Measurements from ENCODE around the gene SPI1.

Gene SPI1

DNA sequence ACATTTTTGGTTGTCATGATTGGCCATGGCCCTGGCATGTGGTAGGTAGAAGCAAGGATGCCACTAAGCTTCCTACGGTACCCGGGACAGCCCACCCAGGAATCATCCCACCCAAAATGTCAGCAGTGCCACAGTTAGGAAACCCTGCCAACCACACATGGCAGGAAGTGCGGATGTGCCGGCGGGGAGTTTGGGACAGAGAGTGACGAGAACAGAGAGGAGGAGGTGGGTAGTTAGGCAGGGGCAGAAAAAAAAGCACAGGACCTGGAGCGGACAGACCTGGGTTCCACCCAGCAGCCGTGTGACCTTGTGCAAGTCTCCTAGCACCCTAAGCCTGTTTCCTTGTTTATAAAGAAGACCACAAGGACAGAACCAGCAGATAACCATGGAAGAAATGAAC, 3.3 kb downstream of the SPI1 start:
- CTCF ChIA-PET, result interaction anchor here (0.9 to 4.1 kb wide), 8 partner anchors 13 to 242 kb away, joined by 4 to 37 read pairs (median 20); no protein-coding TSS in a partner anchor
- Histone ChIP-seq H3K4me3 (ENCODE audit: low read depth, low read length) (no peak overlapping the region), H3K9me3 (ENCODE audit: control insufficient read depth, insufficient read depth, low read depth, low read length) (no peaks in the 10 kb centered on the region), H3K4me1 (ENCODE audit: control insufficient read depth, insufficient read depth, low read length) (no peaks in the 10 kb centered on the region), H3K27ac (ENCODE audit: extremely low read depth, low read depth, low read length) (no peak overlapping the region), H3K36me3 (ENCODE audit: control insufficient read depth in 2 of 2, insufficient read depth in 1 of 2, low read length in 2 of 2) (no peaks in the 10 kb centered on the region)
- POLR2A ChIA-PET, result interaction anchor here (1.0 kb wide), 1 partner anchor 32 kb away, joined by 3 read pairs; no protein-coding TSS in a partner anchor
- TF ChIP-seq ZFP69B (tag by site-specific recombination; IDR thresholded peaks at IDR 0.05) (no peak), PRDM10 (tag by site-specific recombination; IDR thresholded peaks at IDR 0.05) (no peak), REPIN1 (tag by site-specific recombination; IDR thresholded peaks at IDR 0.05; ENCODE audit: low read depth) (no peak), SCRT2 (tag by site-specific recombination; IDR thresholded peaks at IDR 0.05) (no peak), ZBTB11 (tag by site-specific recombination; conservative IDR thresholded peaks at IDR 0.05; ENCODE audit: low read depth) (no peak), ZNF274 (IDR thresholded peaks at IDR 0.05; ENCODE audit: low read length) (no peak), ZNF274 (tag by site-specific recombination; IDR thresholded peaks at IDR 0.05; ENCODE audit: borderline replicate concordance) (no peak), ZNF514 (tag by site-specific recombination; IDR thresholded peaks at IDR 0.05) (no peak), ZNF555 (tag by site-specific recombination; conservative IDR thresholded peaks at IDR 0.05) (no peak), ZNF324 (tag by site-specific recombination; IDR thresholded peaks at IDR 0.05) (no peak), ZNF112 (tag by site-specific recombination; IDR thresholded peaks at IDR 0.05) (no peak), ZSCAN16 (tag by site-specific recombination; IDR thresholded peaks at IDR 0.05) (no peak), ZBTB49 (tag by site-specific recombination; IDR thresholded peaks at IDR 0.05; ENCODE audit: low read depth) (no peak), ZNF776 (tag by site-specific recombination; IDR thresholded peaks at IDR 0.05; ENCODE audit: borderline replicate concordance) (no peak), IKZF3 (tag by site-specific recombination; IDR thresholded peaks at IDR 0.05) (no peak), ZNF626 (tag by site-specific recombination; IDR thresholded peaks at IDR 0.05) (no peak), ZNF138 (tag by site-specific recombination; IDR thresholded peaks at IDR 0.05; ENCODE audit: borderline replicate concordance) (no peak)
- TF ChIP-seq, protein P1, sequence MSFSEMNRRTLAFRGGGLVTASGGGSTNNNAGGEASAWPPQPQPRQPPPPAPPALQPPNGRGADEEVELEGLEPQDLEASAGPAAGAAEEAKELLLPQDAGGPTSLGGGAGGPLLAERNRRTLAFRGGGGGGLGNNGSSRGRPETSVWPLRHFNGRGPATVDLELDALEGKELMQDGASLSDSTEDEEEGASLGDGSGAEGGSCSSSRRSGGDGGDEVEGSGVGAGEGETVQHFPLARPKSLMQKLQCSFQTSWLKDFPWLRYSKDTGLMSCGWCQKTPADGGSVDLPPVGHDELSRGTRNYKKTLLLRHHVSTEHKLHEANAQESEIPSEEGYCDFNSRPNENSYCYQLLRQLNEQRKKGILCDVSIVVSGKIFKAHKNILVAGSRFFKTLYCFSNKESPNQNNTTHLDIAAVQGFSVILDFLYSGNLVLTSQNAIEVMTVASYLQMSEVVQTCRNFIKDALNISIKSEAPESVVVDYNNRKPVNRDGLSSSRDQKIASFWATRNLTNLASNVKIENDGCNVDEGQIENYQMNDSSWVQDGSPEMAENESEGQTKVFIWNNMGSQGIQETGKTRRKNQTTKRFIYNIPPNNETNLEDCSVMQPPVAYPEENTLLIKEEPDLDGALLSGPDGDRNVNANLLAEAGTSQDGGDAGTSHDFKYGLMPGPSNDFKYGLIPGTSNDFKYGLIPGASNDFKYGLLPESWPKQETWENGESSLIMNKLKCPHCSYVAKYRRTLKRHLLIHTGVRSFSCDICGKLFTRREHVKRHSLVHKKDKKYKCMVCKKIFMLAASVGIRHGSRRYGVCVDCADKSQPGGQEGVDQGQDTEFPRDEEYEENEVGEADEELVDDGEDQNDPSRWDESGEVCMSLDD (tag by site-specific recombination; IDR thresholded peaks at IDR 0.05), result no peak
- TF ChIP-seq, protein P2, sequence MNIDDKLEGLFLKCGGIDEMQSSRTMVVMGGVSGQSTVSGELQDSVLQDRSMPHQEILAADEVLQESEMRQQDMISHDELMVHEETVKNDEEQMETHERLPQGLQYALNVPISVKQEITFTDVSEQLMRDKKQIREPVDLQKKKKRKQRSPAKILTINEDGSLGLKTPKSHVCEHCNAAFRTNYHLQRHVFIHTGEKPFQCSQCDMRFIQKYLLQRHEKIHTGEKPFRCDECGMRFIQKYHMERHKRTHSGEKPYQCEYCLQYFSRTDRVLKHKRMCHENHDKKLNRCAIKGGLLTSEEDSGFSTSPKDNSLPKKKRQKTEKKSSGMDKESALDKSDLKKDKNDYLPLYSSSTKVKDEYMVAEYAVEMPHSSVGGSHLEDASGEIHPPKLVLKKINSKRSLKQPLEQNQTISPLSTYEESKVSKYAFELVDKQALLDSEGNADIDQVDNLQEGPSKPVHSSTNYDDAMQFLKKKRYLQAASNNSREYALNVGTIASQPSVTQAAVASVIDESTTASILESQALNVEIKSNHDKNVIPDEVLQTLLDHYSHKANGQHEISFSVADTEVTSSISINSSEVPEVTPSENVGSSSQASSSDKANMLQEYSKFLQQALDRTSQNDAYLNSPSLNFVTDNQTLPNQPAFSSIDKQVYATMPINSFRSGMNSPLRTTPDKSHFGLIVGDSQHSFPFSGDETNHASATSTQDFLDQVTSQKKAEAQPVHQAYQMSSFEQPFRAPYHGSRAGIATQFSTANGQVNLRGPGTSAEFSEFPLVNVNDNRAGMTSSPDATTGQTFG (tag by site-specific recombination; IDR thresholded peaks at IDR 0.05; ENCODE audit: borderline replicate concordance), result no peak

Measured in HEK293 (cell line).